HG03108 (cell line): ENCODE results near the gene MAN1C1.
A peak's percentile ranks its signal among the peaks of the same experiment; 100 is the strongest.
"Not testable (repeated sequence)": the region's sequence is repeated elsewhere in the genome, so short reads cannot be mapped to it uniquely, and the experiment has no call there.

Experiments used
- ATAC-seq: cut with Tn5 transposase; IDR thresholded peaks from one replicate; pipeline ENCODE4 v1.9.1; 2021; ENCODE audit warnings: moderate library complexity; ENCODE audit not compliant: unreplicated experiment

MAN1C1 gene

GRCh38 chr1:25581764-25582163 is 34.8 kb upstream of the MAN1C1 start:
- no peak for ATAC-seq

GRCh38 chr1:25583519-25584370 is 32.8 kb upstream of the MAN1C1 start:
- no peak for ATAC-seq

- ATAC-seq: no peak
Observed at GRCh38 chr1:25586181-25586588, 30.4 kb upstream of the MAN1C1 start.

GRCh38 chr1:25587290-25587689 is 29.3 kb upstream of the MAN1C1 start:
- ATAC-seq: no peak

GRCh38 chr1:25588224-25588623 is 28.4 kb upstream of the MAN1C1 start:
- not testable (repeated sequence) for ATAC-seq

GRCh38 chr1:25588786-25589185 is 27.8 kb upstream of the MAN1C1 start:
- not testable (repeated sequence) for ATAC-seq

GRCh38 chr1:25590096-25590824 is 26.3 kb upstream of the MAN1C1 start:
- ATAC-seq: no peak

- no peak for ATAC-seq
Observed at GRCh38 chr1:25593861-25594260, 22.7 kb upstream of the MAN1C1 start.

GRCh38 chr1:25594971-25595370 is 21.6 kb upstream of the MAN1C1 start:
- ATAC-seq: no peak

GRCh38 chr1:25596641-25597040 is 19.9 kb upstream of the MAN1C1 start:
- ATAC-seq: not testable (repeated sequence)

- ATAC-seq: no peak
Observed at GRCh38 chr1:25598879-25599278, 17.7 kb upstream of the MAN1C1 start.

- peak; percentile 50 for ATAC-seq
Observed at GRCh38 chr1:25599969-25600610, 16.5 kb upstream of the MAN1C1 start.

GRCh38 chr1:25600971-25601699 is 15.5 kb upstream of the MAN1C1 start:
- not testable (repeated sequence) for ATAC-seq

GRCh38 chr1:25603779-25604538 is 12.6 kb upstream of the MAN1C1 start:
- not testable (repeated sequence) for ATAC-seq

- ATAC-seq: no peak
Observed at GRCh38 chr1:25607123-25607522, 9.5 kb upstream of the MAN1C1 start.

- ATAC-seq: no peak
Observed at GRCh38 chr1:25608488-25609178, 8.0 kb upstream of the MAN1C1 start.

GRCh38 chr1:25609921-25610320 is 6.7 kb upstream of the MAN1C1 start:
- no peak for ATAC-seq

GRCh38 chr1:25610822-25611630 is 5.6 kb upstream of the MAN1C1 start:
- no peak for ATAC-seq

GRCh38 chr1:25611843-25612242 is 4.7 kb upstream of the MAN1C1 start:
- no peak for ATAC-seq
